Measurements from ENCODE around the gene NAA80.
"Not testable (repeated sequence)": the region's sequence is repeated elsewhere in the genome, so short reads cannot be mapped to it uniquely, and the experiment has no call there.

The NAA80 gene

DNA sequence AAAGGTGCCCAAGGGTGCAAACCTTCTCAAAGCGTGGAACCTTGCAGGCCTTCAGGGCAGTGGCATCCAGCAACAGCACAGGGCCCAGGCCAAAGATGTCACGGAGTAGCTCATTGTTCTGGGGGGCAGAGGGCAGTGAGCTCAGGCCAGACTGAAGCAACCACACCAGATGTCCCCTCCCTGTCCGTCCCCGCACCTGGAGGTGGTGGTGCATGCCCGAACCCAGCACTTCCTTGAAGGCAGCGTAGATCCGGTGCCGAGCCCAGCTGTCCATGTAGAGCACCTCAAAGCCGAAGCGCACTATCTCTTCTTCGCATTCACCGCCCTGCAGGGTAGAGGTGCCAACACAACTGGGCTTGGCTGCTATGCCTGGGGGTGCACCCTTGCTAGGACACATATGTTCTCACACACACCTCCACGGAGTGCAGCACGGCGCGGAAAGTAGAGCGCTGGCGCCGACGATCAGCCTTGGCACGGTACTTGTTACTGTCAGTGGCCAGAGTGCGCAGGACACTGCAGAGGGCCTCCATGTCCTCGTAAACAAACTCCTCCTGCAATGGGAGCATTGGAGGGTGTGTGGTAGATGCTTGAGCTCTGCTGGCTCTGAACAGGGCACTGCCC is 10.7 kb downstream of the NAA80 start:
- DNase-seq, result no peak

DNA sequence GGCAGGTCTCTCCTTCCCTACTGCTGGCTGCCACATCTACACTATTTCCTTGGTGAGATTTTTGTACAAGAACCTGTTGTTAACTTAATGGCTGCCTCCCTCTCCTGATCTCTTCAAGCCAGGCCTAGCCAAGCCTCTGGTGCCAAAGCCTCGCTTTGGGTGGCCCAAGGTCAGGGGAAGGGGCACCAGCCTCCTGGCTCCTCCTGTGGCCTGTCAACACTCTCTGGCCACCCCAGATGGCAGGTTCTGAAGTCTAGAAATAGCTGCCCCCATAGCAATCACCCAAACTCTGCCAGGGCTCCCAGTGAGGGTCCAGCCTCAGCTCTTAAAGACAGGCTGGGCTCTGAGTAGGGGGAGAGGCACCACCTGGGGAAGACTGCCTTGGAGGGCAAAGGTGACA is 11.9 kb downstream of the NAA80 start:
- no peak for DNase-seq

DNA sequence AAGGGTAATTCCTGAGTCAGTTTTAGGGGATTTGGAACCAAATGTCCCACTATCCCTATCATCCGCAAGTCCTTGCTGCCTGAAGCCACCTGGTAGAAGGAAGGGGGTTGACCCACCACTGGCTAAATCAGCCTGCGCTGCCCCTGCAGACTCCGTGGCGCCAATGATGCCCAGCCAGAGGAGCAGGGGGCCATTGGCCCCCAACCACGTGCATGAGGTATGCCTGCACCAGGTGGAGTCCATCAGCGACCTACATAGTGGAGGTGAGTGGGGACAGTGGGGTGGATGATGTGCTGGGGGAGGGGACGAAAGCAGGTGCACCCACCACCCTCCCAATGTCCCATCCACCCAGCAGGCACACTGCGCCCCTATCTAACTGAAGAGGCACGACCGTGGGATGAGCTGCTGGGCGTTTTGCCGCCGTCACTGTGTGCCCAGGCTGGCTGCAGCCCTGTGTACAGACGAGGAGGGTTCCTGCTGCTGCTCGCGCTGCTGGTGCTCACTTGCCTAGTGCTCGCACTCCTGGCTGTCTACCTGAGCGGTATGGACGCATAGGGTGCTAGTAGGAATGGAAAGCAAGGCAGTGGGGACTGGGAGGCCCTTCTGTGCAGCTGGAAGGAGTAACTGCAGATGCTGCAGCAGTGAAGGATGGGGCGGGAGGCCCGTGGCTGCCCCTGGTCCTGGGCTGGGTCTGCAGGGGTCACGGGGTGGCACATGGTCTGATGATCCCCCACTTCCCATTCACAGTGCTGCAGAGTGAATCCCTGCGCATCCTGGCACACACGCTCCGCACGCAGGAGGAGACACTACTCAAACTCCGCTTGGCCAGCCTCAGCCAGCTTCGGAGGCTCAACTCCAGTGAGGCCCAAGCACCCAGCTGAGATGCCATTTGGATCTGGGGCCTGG is 12.6 kb downstream of the NAA80 start:
- DNase-seq, result no peak

DNA sequence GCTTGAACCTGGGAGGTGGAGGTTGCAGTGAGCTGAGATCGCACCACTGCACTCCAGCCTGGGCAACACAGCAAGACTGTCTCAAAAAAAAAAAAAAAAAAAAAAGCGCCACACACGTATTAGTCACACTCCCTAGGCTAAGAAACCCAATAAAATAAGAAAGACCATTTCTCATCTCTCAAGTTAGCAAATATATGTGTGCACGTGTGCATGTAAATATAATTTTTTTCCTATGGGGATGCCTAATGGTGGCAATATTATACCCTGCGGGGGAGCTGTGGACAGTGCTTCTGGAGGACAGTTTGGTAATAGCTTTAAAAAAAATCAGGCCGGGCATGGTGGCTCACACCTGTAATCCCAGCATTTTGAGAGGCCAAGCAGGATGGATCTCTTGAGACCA is 15.1 kb downstream of the NAA80 start:
- DNase-seq, result not testable (repeated sequence)

DNA sequence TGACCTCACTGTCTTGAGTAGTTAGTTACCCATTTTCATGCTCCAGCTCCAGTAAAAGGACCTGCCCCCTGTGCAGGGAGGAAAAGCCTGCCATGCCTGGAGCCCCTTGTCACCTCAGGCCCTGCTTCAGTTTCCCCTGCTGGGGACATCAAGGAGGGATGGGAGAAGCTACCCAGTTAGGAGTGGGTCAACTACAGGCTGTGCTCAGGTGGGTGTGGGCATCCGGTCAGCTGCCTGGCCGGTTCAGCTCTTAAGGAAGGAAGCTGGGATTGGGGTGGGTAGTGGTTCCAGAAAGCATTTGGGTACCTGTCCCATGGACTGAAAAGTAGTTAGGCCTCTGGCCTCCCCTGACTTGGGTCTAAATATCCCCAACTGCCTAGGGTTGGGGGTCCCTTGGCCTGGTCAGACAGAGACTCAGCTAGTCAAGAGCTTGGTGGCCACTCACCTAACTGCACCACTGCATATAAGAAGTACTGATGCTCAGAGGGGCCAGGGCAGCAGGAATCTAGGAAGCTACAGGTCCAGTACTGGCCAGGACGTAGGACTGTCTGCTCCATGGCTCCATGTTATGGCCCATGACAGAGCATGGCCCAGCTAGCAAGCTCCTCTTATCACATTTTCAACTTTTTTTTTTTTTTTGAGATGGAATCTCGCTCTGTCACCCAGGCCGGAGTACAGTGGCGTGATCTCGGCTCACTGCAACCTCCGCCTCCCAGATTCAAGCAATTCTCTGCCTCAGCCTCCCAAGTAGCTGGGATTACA is 19.8 kb downstream of the NAA80 start:
- DNase-seq, result no peak

DNA sequence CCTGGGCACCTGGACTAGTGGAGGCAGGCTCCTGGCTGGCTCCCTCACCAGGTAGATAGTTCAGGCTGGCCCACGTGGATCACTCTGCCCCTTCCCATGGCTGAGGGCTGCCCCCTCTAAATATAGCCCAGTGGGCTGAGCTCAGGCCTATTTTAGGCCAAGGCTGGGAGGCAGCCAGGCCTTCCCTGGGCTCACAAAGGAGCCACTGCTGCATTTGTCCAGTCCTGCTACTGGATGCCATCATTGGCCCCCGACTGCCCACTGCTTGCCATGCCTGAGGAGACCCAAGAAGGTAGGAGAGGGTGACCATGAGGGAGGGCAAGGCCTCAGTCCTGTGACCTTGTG is 20.4 kb downstream of the NAA80 start, which contains the start of gene LSMEM2:
Gene LSMEM2 (plus strand): TSS at position 208 of the 345 bp plus-strand sequence. CDS start 27 bp downstream, at position 235.
- no peak for DNase-seq

DNA sequence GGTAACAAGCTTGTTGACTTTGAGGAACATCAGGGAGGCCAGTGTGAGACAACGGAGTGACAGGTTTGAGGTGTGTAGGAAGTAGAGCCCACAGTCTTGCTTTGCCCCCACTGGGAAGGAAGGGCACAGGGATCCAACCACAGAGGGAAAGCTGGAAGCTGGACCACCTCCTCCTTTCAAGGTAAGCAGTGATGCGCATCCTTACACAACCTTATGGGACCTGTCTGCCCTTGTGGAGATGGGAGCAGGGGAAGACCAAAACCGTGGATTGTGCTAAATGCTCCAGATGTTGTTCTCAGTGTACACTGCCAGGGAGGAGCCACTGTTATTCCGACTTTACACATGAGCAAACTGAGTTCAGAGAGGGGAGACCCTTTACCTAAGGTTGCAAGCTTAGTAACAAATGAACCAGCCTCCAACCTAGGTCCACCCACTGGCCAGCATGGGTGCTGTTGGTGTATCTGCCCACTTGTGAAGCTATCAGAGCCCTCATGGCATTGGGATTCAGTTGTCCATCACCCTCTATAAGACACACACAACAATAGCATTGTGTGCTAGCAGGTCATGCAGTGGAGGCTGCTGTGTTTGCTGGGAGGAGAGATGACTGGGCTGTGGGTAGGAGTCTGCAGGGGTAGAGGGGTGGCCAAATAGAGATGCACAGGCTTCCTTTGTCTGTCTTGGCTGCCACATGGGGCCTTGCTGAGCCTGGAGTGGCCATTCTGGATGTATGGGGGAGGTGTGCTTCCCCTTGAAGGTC is 20.9 kb downstream of the NAA80 start:
- no peak for DNase-seq

DNA sequence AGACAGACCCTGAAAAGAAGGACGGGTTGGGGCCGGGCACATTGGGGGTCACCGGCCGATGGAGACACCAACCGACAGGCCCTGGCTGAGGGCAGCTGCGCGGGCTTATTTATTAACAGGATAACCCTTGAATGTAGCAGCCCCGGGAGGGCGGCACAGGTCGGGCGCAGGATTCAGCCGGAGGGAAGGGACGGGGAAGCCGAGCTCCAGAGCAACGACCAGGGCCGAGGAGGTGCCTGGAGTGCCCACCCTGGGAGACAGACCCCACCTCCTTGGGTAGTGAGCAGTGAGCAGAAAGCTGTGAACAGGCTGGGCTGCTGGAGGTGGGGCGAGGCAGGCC is 22.5 kb downstream of the NAA80 start:
- DNase-seq, result no peak

DNA sequence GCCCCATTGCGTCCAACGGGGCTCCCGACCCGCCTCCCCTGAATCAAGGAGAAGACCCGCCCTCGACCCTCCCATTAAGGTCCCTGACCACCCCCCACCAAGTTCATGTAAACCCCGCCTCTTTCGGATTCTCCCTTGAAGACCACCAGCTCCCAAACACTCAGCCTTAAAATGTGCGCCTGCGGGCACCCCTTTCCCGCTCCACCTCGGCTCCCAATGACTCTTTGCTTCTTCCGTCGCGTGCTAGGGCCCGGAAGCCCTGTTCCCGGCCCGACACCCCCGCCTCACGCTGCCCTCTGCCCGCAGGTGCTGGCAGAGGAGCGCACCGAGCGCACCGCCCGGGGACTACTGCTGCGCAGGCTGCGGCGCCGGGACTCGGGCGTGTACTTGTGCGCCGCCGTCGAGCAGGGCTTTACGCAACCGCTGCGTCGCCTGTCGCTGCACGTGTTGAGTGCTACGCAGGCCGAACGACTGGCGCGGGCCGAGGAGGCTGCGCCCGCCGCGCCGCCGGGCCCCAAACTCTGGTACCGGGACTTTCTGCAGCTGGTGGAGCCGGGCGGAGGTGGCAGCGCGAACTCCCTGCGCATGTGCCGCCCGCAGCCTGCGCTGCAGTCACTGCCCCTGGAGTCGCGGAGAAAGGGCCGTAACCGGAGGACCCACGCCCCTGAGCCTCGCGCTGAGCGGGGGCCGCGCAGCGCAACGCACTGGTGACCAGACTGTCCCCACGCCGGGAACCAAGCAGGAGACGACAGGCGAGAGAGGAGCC is 23.0 kb downstream of the NAA80 start:
- peak in 1 of 5 experiments; percentile 75 for DNase-seq

DNA sequence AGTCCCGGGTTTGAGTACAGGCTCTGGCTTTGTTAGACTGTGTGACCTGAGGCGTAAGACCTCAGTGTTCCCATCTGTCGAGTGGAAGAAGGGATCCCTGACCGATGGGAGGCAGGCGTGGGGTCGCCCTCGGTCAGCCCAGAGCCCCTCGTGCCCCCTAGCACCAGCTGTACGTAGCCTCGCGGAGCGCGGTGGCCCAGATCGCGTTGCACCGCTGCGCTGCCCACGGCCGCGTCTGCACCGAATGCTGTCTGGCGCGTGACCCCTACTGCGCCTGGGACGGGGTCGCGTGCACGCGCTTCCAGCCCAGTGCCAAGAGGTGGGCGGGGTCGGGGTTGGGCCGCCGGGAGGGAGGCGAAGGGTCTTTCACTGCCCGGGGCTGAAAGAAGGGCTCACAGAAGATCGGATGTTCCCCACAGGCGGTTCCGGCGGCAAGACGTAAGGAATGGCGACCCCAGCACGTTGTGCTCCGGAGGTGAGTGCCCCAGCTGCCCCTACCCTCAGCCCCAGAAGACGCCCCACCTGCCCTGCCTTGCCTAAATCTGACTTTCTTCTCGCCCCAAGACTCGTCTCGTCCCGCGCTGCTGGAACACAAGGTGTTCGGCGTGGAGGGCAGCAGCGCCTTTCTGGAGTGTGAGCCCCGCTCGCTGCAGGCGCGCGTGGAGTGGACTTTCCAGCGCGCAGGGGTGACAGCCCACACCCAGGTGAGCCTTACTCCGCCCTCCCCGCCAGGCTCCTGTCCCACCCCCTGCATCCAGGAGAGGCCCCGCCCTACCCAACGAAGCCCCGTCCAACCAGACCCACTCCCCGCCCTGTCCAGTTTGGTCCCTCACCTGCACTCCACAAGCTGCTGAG is 23.8 kb downstream of the NAA80 start:
- DNase-seq, result no peak

DNA sequence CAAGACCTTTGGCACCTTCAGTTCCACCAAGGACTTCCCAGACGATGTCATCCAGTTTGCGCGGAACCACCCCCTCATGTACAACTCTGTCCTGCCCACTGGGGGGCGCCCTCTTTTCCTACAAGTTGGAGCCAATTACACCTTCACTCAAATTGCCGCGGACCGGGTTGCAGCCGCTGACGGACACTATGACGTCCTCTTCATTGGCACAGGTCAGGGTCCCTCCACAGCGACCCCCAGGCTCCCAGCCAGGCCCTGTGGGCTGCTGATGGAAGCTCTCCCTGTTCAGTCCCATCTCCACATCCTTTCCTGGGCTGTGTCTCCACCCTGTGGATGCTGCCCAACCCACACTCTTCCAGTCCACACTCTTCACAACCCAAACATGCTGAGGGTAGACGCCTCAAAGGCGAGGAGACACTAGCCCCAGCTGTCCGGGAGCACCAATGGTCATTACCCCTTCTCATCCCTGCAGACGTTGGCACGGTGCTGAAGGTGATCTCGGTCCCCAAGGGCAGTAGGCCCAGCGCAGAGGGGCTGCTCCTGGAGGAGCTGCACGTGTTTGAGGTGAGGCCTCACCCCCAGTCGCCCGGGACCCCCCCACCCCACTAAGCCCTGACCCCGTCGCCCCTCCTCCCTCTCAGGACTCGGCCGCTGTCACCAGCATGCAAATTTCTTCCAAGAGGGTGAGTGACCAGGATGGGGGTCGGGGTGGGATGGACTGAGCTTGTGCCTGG is 24.7 kb downstream of the NAA80 start:
- peak; percentile 40 to 77 (median 61) for DNase-seq

DNA sequence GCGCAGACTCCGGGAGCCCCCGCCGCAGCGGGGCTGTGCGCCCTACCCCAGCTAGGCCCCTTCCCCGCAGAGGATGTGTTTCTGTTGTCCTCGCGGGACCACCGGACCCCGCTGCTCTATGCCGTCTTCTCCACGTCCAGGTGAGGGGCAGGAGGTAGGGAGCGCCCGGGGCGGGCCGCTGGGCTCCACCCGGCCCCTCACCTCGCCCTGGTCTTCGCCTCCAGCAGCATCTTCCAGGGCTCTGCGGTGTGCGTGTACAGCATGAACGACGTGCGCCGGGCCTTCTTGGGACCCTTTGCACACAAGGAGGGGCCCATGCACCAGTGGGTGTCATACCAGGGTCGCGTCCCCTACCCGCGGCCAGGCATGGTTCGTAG is 25.5 kb downstream of the NAA80 start:
- DNase-seq, result no peak

DNA sequence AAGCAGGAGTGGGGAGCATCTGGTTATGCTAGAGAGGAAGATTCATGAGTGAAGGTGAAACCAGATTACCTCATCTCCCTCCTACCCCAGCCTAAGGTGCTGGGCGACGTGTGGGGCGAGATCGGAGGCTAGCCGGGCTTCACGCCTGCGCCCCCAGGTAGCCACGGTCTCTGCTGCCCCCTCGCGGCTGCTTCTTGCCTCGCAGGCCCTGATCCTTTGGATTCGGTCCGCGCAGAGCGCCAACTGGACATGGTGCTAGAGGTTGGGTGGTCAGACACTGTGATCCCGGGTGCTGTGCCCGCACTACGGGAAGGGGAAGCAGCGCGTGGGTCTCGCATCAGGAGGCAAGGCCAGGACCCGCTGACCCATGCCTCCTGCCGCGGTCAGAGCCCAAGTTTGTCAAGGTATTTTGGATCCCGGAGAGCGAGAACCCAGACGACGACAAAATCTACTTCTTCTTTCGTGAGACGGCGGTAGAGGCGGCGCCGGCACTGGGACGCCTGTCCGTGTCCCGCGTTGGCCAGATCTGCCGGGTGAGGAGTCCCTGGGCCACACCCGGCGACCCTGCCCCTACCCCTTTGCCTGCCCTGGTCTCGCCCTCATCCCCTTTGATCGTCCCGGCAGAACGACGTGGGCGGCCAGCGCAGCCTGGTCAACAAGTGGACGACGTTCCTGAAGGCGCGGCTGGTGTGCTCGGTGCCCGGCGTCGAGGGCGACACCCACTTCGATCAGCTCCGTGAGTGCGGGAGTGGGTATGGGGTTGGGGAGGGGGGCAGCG is 26.1 kb downstream of the NAA80 start:
- peak; percentile 68 to 87 (median 83) for DNase-seq

DNA sequence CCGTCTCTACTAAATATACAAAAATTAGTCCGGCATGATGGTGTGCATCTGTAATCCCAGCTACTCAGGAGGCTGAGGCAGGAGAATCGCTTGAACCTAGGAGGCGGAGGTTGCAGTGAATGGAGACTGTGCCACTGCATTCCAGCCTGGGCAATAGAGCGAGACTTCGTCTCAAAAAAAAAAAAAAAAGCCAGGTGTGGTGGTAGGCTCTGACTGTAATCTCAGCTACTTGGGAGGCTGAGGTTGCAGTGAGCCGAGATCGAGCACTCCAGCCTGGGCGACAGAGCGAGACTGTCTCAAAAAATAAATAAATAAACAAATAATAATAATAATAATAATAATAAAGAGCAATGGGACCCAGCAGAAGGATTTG is 26.7 kb downstream of the NAA80 start:
- DNase-seq, result not testable (repeated sequence)

DNA sequence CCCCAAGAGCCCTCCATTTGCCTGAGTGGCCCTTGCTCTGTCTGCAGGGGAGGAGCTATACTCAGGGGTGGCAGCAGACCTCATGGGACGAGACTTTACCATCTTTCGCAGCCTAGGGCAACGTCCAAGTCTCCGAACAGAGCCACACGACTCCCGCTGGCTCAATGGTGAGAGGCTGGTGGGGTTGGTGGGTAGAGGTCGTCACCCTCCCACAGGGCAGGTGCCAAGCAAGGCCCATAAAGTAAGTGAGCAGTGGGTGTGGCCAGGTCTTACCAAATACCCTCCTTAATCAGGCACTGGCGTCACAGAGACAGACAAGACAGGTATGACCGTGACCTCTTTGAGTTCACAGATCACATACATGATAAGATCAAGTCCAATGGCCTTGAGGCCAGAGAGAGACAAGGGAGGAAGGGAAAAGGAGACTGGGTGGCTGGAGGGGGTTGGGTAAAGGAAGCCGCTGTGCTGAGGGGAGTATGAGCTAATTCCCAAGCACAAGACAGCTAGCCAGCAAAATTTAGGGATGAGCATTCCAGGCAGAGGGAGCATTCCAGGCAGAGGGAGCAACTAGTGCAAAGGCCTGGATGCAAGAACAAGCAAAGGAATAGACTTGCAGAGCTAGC is 27.8 kb downstream of the NAA80 start:
- no peak for DNase-seq

DNA sequence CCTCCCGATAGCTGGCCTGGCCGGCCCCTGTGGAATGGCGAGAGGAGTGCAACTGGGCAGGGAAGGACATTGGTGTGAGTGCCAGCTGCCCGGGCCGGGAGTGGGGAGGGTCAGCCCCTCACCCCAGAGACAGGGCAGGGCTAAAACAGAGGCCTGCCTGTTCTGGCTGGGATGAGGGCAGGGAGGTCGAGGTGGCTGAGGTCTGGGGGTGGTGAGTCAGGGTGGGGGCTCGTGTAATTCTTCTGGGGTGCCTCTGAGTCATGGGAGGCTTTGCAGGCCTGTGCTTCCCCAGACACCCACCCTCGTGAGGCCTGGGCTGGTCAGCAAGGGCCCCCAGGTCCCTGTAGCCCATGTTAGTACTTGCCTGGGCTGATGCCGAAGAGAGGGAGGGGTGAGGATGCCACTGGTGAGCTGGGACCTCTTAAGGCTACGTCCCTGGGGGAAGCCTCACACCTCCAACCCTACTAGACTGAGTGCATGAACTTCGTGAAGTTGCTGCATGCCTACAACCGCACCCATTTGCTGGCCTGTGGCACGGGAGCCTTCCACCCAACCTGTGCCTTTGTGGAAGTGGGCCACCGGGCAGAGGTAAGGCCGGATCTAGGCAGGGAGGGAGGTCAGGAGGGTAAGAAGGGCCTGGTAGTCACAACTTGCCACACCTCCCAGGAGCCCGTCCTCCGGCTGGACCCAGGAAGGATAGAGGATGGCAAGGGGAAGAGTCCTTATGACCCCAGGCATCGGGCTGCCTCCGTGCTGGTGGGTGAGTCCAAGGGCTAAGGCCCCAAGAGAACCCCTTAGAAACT is 28.6 kb downstream of the NAA80 start:
- no peak for DNase-seq

DNA sequence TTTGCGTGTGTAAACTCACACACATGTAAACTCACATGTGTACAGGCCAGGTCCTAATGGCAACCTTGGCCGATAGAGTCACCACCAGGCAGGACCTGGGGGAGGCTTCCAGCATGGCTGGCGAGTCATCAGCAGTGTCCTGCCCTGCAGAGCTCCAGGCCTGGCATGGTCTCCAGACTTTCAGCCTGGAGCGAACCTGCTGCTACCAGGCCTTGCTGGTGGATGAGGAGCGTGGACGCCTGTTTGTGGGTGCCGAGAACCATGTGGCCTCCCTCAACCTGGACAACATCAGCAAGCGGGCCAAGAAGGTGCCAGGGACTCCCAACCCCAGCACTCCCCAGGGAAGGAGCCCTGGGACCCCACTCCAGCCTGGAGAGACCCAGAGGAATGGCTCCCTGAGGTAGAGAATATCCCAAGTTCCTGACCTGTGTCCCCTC is 29.2 kb downstream of the NAA80 start:
- no peak for DNase-seq

DNA sequence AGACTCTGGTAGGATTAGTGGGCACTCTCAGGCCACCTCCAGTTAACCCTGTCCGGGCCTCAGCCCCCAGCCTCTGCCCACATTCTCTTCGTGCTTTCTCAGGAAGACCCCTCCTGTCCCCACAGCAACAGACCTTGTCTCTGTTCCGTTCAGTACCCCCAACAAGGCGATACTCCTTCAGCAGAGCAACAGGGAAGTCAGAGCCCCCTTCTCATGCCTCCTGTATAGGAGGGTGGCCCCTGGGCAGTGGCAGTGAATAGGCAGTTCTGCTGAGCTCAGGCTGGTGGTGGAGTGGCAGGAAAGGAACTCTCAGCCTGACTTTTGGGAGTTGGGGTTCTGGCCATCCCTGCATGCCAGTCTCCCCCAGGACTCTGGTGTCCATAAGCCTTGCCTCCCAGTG is 29.7 kb downstream of the NAA80 start:
- DNase-seq, result no peak

Measured in T-helper 2 cell (primary cell).